HG03103 (cell line): ENCODE results near the gene CACNA1B.
"Not testable (repeated sequence)": the region's sequence is repeated elsewhere in the genome, so short reads cannot be mapped to it uniquely, and the experiment has no call there.

ENCODE experiments used
- ATAC-seq: cut with Tn5 transposase; IDR thresholded peaks from one replicate; pipeline ENCODE4 v1.9.1; 2021; ENCODE audit warnings: low read depth; ENCODE audit not compliant: unreplicated experiment

The CACNA1B gene

GRCh38 chr9:138009803-138010690, 132.5 kb downstream of the CACNA1B start:
- ATAC-seq, result no peak

GRCh38 chr9:138010861-138011260, 133.3 kb downstream of the CACNA1B start:
- ATAC-seq, result no peak

GRCh38 chr9:138011951-138012500, 134.4 kb downstream of the CACNA1B start:
- ATAC-seq, result no peak

GRCh38 chr9:138013273-138013672, 135.7 kb downstream of the CACNA1B start:
- ATAC-seq, result no peak

GRCh38 chr9:138013836-138014562, 136.4 kb downstream of the CACNA1B start:
- ATAC-seq, result no peak

GRCh38 chr9:138014563-138014945, 137.0 kb downstream of the CACNA1B start:
- no peak for ATAC-seq

- no peak for ATAC-seq
Observed at GRCh38 chr9:138015021-138015829, 137.6 kb downstream of the CACNA1B start.

- ATAC-seq, result no peak
Observed at GRCh38 chr9:138016406-138017187, 139.0 kb downstream of the CACNA1B start.

- ATAC-seq, result no peak
Observed at GRCh38 chr9:138017200-138017599, 139.6 kb downstream of the CACNA1B start.

GRCh38 chr9:138019514-138019913, 141.9 kb downstream of the CACNA1B start:
- not testable (repeated sequence) for ATAC-seq

GRCh38 chr9:138020120-138020794, 142.7 kb downstream of the CACNA1B start:
- ATAC-seq, result no peak

- no peak for ATAC-seq
Observed at GRCh38 chr9:138020795-138021182, 143.2 kb downstream of the CACNA1B start.

- ATAC-seq, result no peak
Observed at GRCh38 chr9:138021251-138022056, 143.9 kb downstream of the CACNA1B start.

- no peak for ATAC-seq
Observed at GRCh38 chr9:138022121-138022741, 144.6 kb downstream of the CACNA1B start.

- no peak for ATAC-seq
Observed at GRCh38 chr9:138022756-138023393, 145.3 kb downstream of the CACNA1B start.

- no peak for ATAC-seq
Observed at GRCh38 chr9:138023394-138024124, 146.0 kb downstream of the CACNA1B start.

GRCh38 chr9:138024131-138024530, 146.5 kb downstream of the CACNA1B start:
- ATAC-seq, result no peak
